GM23248 (cell line): ENCODE data around the gene RPL27.
"Not testable (repeated sequence)": the region's sequence is repeated elsewhere in the genome, so short reads cannot be mapped to it uniquely, and the experiment has no call there.

Source experiments
- EZH2 ChIP-seq: fragments of 200-600 bp; sonication (generic); IDR thresholded peaks from 2 replicates; pipeline ENCODE4 v1.6.1; 2018; ENCODE audit warnings: antibody characterized with exemption, mild to moderate bottlenecking; ENCODE audit not compliant: insufficient read depth, poor library complexity, severe bottlenecking
- EZH2phosphoT487 ChIP-seq: fragments of 200-600 bp; sonication (generic); IDR thresholded peaks from 2 replicates; pipeline ENCODE4 v1.6.1; 2018; ENCODE audit warnings: antibody characterized with exemption, moderate library complexity, mild to moderate bottlenecking, low read depth; ENCODE audit not compliant: insufficient read depth

GRCh38 chr17:42993913-42994312, 4.3 kb upstream of the RPL27 start:
- TF ChIP-seq EZH2, EZH2phosphoT487: not testable (repeated sequence)
